Liver (tissue), 9 donors: ENCODE measurements around the gene MPRIP. TPM values are rescaled to one million over a fixed set of nuclear protein-coding genes. Genes with fewer than 3 reads are reported as not detected.

Source experiments
- DNase-seq: peaks from one replicate; pipeline ENCODE4 v3.0.0-alpha.2; 2017; ENCODE audit warnings: low spot score
- H3K27ac ChIP-seq, 2 donors: one replicate each; pipeline ENCODE4 v1.7.0; 2013; ENCODE audit warnings: inconsistent platforms in 2 of 2, low read length in 2 of 2, control low read depth in 1 of 2, low read depth in 1 of 2, mild to moderate bottlenecking in 1 of 2
- H3K27me3 ChIP-seq, 4 donors: one replicate each; pipeline versions ENCODE4 v1.6.1 to v1.7.0; 2013; ENCODE audit warnings: low read length in 3 of 4, inconsistent platforms in 1 of 4, mild to moderate bottlenecking in 1 of 4, moderate library complexity in 1 of 4; ENCODE audit not compliant: control insufficient read depth in 4 of 4, insufficient read depth in 4 of 4
- H3K36me3 ChIP-seq, 4 donors: one replicate each; pipeline versions ENCODE4 v1.6.1 to v1.7.0; 2013; ENCODE audit warnings: low read length in 3 of 4, mild to moderate bottlenecking in 3 of 4, low read depth in 1 of 4, moderate library complexity in 1 of 4; ENCODE audit not compliant: control insufficient read depth in 4 of 4, insufficient read depth in 3 of 4
- H3K4me1 ChIP-seq, 4 donors: one replicate each; pipeline versions ENCODE4 v1.6.1 to v1.7.0; 2013; ENCODE audit warnings: low read length in 3 of 4, mild to moderate bottlenecking in 3 of 4, moderate library complexity in 1 of 4; ENCODE audit not compliant: control insufficient read depth in 4 of 4, insufficient read depth in 4 of 4
- H3K4me3 ChIP-seq, 3 donors: one replicate each; pipeline versions ENCODE4 v1.6.1 to v1.7.0; 2013; ENCODE audit warnings: low read length in 3 of 3, control low read depth in 1 of 3, low read depth in 1 of 3, mild to moderate bottlenecking in 1 of 3
- H3K9ac ChIP-seq, 2 donors: one replicate each; pipeline ENCODE4 v1.7.0; 2013; ENCODE audit warnings: low read length in 2 of 2, mild to moderate bottlenecking in 2 of 2, moderate library complexity in 2 of 2, control low read depth in 1 of 2, low read depth in 1 of 2
- H3K9me3 ChIP-seq, 4 donors: one replicate each; pipeline versions ENCODE4 v1.6.1 to v1.7.0; 2013; ENCODE audit warnings: low read length in 3 of 4; ENCODE audit not compliant: control insufficient read depth in 4 of 4
- EGR1 ChIP-seq, 2 donors: IDR thresholded peaks; 2 replicates each; pipeline ENCODE4 v1.6.1; 2016 to 2018; ENCODE audit warnings: antibody characterized with exemption in 2 of 2, low read depth in 2 of 2
- FOXA1 ChIP-seq: IDR thresholded peaks from 2 replicates; pipeline ENCODE4 v1.6.1; 2016; ENCODE audit warnings: antibody characterized with exemption
- FOXA2 ChIP-seq: IDR thresholded peaks from 2 replicates; pipeline ENCODE4 v1.6.1; 2016; ENCODE audit warnings: antibody characterized with exemption
- HNF4G ChIP-seq: IDR thresholded peaks from 2 replicates; pipeline ENCODE4 v1.6.1; 2016; ENCODE audit warnings: antibody characterized with exemption
- JUND ChIP-seq, 2 donors: IDR thresholded peaks; 2 replicates each; pipeline ENCODE4 v1.6.1; 2016; ENCODE audit warnings: antibody characterized with exemption in 2 of 2
- NR2F2 ChIP-seq: IDR thresholded peaks from 2 replicates; pipeline ENCODE4 v1.6.1; 2016; ENCODE audit warnings: antibody characterized with exemption
- RAD21 ChIP-seq, 2 donors: IDR thresholded peaks; 2 replicates each; pipeline ENCODE4 v1.6.1; 2016; ENCODE audit warnings: antibody characterized with exemption in 2 of 2, mild to moderate bottlenecking in 2 of 2
- RXRA ChIP-seq, 2 donors: IDR thresholded peaks; 2 replicates each; pipeline ENCODE4 v1.6.1; 2017 to 2018; ENCODE audit warnings: antibody characterized with exemption in 2 of 2, mild to moderate bottlenecking in 1 of 2
- SP1 ChIP-seq: IDR thresholded peaks from 2 replicates; pipeline ENCODE4 v1.6.1; 2018; ENCODE audit warnings: antibody characterized with exemption, mild to moderate bottlenecking
- TAF1 ChIP-seq: conservative IDR thresholded peaks from 2 replicates; pipeline ENCODE4 v1.6.1; 2016; ENCODE audit warnings: antibody characterized with exemption, mild to moderate bottlenecking
- WGBS: extraction: QIAGEN DNeasy Blood & Tissue Kit; methylation state at CpG from one replicate; pipeline ENCODE4 v1.1.7; 2013; 5-methylcytosine and 5-hydroxymethylcytosine counted together
- polyA plus RNA-seq, 2 donors: library from polyadenylated mRNA; stranded (reverse) in 1 of 2; unstranded in 1 of 2; fragments of 200-250 nt in 1 of 2; fragments of >200 nt in 1 of 2; fragmentation: Nextera tagmentation in 1 of 2; extraction: Ambion mirVana in 1 of 2; gene quantifications; one replicate each; pipeline versions ENCODE4 v1.2.1 to v1.2.3, GENCODE V29; 2013 to 2015
- total RNA-seq, 2 donors: library from RNA; depleted of rRNA; stranded (reverse); fragments of >200 nt; gene quantifications; one replicate each; pipeline ENCODE4 v1.2.3, GENCODE V29; 2014
- TF ChIP-seq, protein P1 (sequence below): IDR thresholded peaks from 2 replicates; pipeline ENCODE4 v1.6.1; 2016; ENCODE audit warnings: antibody characterized with exemption
- TF ChIP-seq, protein P2 (sequence below): IDR thresholded peaks from 2 replicates; pipeline ENCODE4 v1.6.1; 2016; ENCODE audit warnings: antibody characterized with exemption
- TF ChIP-seq, protein P3 (sequence below): IDR thresholded peaks from 2 replicates; pipeline ENCODE4 v1.6.1; 2016; ENCODE audit warnings: antibody characterized with exemption, mild to moderate bottlenecking
- donor health status: healthy.
- donor health status: healthy.
- donor health status: healthy.
- donor health status: healthy.
- donor health status: healthy.

The MPRIP gene
- total and polyA plus RNA-seq, 4 donors: 21.2 to 61.9 (median 34.7) TPM

DNA sequence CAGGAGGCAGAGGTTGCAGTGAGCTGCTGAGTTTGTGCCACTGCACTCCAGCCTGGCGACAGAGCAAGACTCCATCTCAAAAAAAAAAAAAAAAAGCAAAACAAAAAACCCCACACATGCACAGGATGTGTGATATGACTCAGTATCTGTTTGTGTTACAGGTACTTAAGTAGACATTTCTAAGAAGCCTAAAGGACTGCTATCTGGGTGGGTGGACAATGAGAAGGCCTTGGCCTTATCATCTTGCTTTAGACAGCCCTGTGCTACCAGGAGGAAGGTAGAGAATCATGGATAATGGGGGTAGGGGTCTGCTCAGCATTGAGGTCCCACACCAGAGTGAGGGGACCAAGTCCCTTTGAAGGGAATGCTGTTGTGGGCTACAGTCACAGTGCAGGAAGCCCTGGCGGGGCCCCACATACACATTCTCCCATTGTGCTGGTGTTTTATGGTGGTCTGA, 137.1 kb downstream of the MPRIP start:
- no peaks in the 10 kb centered on the region for H3K9me3 ChIP-seq
- no peaks in the 10 kb centered on the region for H3K27me3 ChIP-seq
- no peak overlapping the region for H3K4me3 ChIP-seq
- no peak for DNase-seq
- no peak overlapping the region for H3K9ac ChIP-seq
- no peaks in the 10 kb centered on the region for H3K4me1 ChIP-seq
- TF ChIP-seq TAF1 (no peak), NR2F2 (no peak), JUND (IDR thresholded peaks at IDR 0.05) (no peak), FOXA2 (no peak), RXRA (IDR thresholded peaks at IDR 0.05) (no peak), RAD21 (IDR thresholded peaks at IDR 0.05) (no peak), SP1 (no peak), HNF4G (no peak)
- TF ChIP-seq, protein P1, sequence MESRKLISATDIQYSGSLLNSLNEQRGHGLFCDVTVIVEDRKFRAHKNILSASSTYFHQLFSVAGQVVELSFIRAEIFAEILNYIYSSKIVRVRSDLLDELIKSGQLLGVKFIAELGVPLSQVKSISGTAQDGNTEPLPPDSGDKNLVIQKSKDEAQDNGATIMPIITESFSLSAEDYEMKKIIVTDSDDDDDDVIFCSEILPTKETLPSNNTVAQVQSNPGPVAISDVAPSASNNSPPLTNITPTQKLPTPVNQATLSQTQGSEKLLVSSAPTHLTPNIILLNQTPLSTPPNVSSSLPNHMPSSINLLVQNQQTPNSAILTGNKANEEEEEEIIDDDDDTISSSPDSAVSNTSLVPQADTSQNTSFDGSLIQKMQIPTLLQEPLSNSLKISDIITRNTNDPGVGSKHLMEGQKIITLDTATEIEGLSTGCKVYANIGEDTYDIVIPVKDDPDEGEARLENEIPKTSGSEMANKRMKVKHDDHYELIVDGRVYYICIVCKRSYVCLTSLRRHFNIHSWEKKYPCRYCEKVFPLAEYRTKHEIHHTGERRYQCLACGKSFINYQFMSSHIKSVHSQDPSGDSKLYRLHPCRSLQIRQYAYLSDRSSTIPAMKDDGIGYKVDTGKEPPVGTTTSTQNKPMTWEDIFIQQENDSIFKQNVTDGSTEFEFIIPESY: no peak
- TF ChIP-seq, protein P2, sequence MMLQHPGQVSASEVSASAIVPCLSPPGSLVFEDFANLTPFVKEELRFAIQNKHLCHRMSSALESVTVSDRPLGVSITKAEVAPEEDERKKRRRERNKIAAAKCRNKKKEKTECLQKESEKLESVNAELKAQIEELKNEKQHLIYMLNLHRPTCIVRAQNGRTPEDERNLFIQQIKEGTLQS: no peak
- peaks cover 20 to 90% (median 56%) of the 10 kb centered on the region in 4 donors for H3K36me3 ChIP-seq
- WGBS: 95% methylated on average over 2 of the region's 2 CpGs
- H3K27ac ChIP-seq: no peak overlapping the region

DNA sequence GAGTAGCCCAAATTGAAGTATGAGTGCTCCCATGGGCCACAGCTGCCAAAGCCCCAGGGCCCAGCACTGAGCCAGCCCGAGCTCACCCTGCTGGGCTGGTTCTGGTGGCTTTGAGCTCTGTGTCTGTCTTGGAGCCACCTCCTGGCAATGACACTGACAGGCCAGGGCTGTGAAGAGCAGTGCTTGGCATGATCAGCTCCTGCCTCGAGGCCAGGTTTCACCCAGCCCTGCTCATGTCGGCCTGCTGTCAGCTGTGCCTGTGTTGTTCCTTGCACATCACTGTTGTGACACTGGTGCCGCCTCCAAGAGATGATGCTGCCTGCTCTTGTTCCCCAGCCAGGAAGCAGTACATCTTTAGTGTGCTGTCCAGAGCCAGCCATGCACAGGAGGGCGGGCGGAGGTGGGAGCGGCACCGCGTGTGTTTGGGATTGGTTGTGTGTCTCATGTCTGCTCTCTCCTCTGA, 137.9 kb downstream of the MPRIP start:
- 94% methylated on average over 9 of the region's 9 CpGs for WGBS
- no peak overlapping the region for H3K4me3 ChIP-seq
- TF ChIP-seq RXRA (IDR thresholded peaks at IDR 0.05) (no peak), FOXA1 (no peak), EGR1 (IDR thresholded peaks at IDR 0.05; ENCODE audit: low read depth in 2 of 2) (no peak), TAF1 (no peak), NR2F2 (no peak)
- TF ChIP-seq, protein P3, sequence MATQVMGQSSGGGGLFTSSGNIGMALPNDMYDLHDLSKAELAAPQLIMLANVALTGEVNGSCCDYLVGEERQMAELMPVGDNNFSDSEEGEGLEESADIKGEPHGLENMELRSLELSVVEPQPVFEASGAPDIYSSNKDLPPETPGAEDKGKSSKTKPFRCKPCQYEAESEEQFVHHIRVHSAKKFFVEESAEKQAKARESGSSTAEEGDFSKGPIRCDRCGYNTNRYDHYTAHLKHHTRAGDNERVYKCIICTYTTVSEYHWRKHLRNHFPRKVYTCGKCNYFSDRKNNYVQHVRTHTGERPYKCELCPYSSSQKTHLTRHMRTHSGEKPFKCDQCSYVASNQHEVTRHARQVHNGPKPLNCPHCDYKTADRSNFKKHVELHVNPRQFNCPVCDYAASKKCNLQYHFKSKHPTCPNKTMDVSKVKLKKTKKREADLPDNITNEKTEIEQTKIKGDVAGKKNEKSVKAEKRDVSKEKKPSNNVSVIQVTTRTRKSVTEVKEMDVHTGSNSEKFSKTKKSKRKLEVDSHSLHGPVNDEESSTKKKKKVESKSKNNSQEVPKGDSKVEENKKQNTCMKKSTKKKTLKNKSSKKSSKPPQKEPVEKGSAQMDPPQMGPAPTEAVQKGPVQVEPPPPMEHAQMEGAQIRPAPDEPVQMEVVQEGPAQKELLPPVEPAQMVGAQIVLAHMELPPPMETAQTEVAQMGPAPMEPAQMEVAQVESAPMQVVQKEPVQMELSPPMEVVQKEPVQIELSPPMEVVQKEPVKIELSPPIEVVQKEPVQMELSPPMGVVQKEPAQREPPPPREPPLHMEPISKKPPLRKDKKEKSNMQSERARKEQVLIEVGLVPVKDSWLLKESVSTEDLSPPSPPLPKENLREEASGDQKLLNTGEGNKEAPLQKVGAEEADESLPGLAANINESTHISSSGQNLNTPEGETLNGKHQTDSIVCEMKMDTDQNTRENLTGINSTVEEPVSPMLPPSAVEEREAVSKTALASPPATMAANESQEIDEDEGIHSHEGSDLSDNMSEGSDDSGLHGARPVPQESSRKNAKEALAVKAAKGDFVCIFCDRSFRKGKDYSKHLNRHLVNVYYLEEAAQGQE: no peak
- TF ChIP-seq, protein P1: no peak
- peaks cover 19 to 86% (median 54%) of the 10 kb centered on the region in 4 donors for H3K36me3 ChIP-seq
- no peaks in the 10 kb centered on the region for H3K4me1 ChIP-seq
- DNase-seq: no peak
- no peak overlapping the region for H3K27ac ChIP-seq
- H3K9ac ChIP-seq: no peak overlapping the region
- no peaks in the 10 kb centered on the region for H3K27me3 ChIP-seq
- H3K9me3 ChIP-seq: no peaks in the 10 kb centered on the region
